Tibial nerve (tissue), 4 donors: Measurements from ENCODE around the gene ILDR2. TPM values are rescaled to one million over a fixed set of nuclear protein-coding genes. Genes with fewer than 3 reads are reported as not detected.
A peak's percentile ranks its signal among the peaks of the same experiment; 100 is the strongest.

ENCODE experiments used
- DNase-seq, 2 donors: peaks; one replicate each; pipeline ENCODE4 v3.0.0-alpha.2; 2019; ENCODE audit warnings: low spot score in 2 of 2
- H3K27ac ChIP-seq, 4 donors: fragments of 200-600 bp; sonication (generic) in 3 of 4; one replicate each; pipeline ENCODE4 v1.5.1; 2017 to 2019; ENCODE audit warnings: mild to moderate bottlenecking in 1 of 4
- H3K27me3 ChIP-seq, 2 donors: fragments of 200-600 bp; sonication (generic) in 1 of 2; one replicate each; pipeline versions ENCODE4 v1.5.1 to v1.6.0; 2017 to 2019
- H3K36me3 ChIP-seq, 3 donors: fragments of 200-600 bp; sonication (generic); one replicate each; pipeline ENCODE4 v1.5.1; 2018 to 2019
- H3K4me1 ChIP-seq, 4 donors: fragments of 200-600 bp; sonication (generic) in 3 of 4; one replicate each; pipeline ENCODE4 v1.5.1; 2017 to 2019
- H3K4me3 ChIP-seq, 4 donors: fragments of 200-600 bp; sonication (generic) in 3 of 4; one replicate each; pipeline ENCODE4 v1.5.1; 2017 to 2019; ENCODE audit warnings: mild to moderate bottlenecking in 1 of 4, moderate library complexity in 1 of 4
- H3K9me3 ChIP-seq, 4 donors: fragments of 200-600 bp; sonication (generic) in 3 of 4; one replicate each; pipeline ENCODE4 v1.5.1; 2017 to 2019
- CTCF ChIP-seq, 5 experiments: fragments of 200-600 bp in 3 of 5; fragments of 450-650 bp in 2 of 5; sonication (generic) in 3 of 5; IDR thresholded peaks; one replicate each; pipeline ENCODE4 v1.5.1; 2016 to 2019; ENCODE audit warnings: antibody characterized with exemption in 5 of 5, mild to moderate bottlenecking in 3 of 5, moderate library complexity in 2 of 5
- EP300 ChIP-seq, 2 donors: sonication (generic); formaldehyde crosslinking; IDR thresholded peaks; one replicate each; pipeline ENCODE4 v1.6.1; 2017; ENCODE audit warnings: antibody characterized with exemption in 2 of 2, mild to moderate bottlenecking in 1 of 2
- POLR2A ChIP-seq, 2 donors: fragments of 450-650 bp; IDR thresholded peaks; one replicate each; pipeline ENCODE4 v1.6.1; 2017; ENCODE audit warnings: antibody characterized with exemption in 2 of 2, mild to moderate bottlenecking in 2 of 2, moderate library complexity in 2 of 2
- WGBS, 2 donors: methylation state at CpG; one replicate each; pipeline ENCODE4 v1.1.5; 2018; 5-methylcytosine and 5-hydroxymethylcytosine counted together
- total RNA-seq, 4 donors: library from RNA; depleted of rRNA; stranded (reverse); fragments of >200 nt; gene quantifications; one replicate each; pipeline ENCODE4 v1.1.0, GENCODE V29; 2016

The ILDR2 gene
- total RNA-seq, 4 donors from 2014 or later, result 4.4 to 6.7 (median 5.7) TPM

- peaks cover 0 to 49% (median 11%) of the 10 kb centered on the region in 4 donors for H3K4me1 ChIP-seq
- no peaks in the 10 kb centered on the region for H3K9me3 ChIP-seq
- H3K27me3 ChIP-seq, result no peaks in the 10 kb centered on the region
- DNase-seq, result no peak
- peak overlapping the region in 3 of 4 donors; percentile 52 to 98 (median 94) for H3K27ac ChIP-seq
- peak overlapping the region; percentile 77 to 95 (median 92) for H3K4me3 ChIP-seq
- H3K36me3 ChIP-seq, result no peaks in the 10 kb centered on the region
- TF ChIP-seq CTCF (IDR thresholded peaks at IDR 0.05) (peak in 1 of 5 experiments; percentile 54), EP300 (IDR thresholded peaks at IDR 0.05) (no peak)
- WGBS, 2 donors, result 1 to 2% methylated on average over 7 of the region's 7 CpGs
These were observed 98.9 kb downstream of the ILDR2 start for GRCh38 chr1:166876540-166876838.

- no peaks in the 10 kb centered on the region for H3K36me3 ChIP-seq
- H3K4me3 ChIP-seq, result peak within 1 kb of the TSS; percentile 77 to 95 (median 92)
- no peaks in the 10 kb centered on the region for H3K27me3 ChIP-seq
- DNase-seq, result peak; percentile 98 to 99
- TF ChIP-seq POLR2A (IDR thresholded peaks at IDR 0.05), result peak; percentile 36 to 69
- peak; percentile 80 to 91 for TF ChIP-seq EP300 (IDR thresholded peaks at IDR 0.05)
- TF ChIP-seq CTCF (IDR thresholded peaks at IDR 0.05), result peak in 3 of 5 experiments; percentile 31 to 38 (median 37)
- 0 to 1% methylated on average over 43 to 67 of the region's 84 CpGs for WGBS, 2 donors
- H3K27ac ChIP-seq, result peak within 1 kb of the TSS; percentile 79 to 98 (median 95)
- H3K4me1 ChIP-seq, result peaks cover 0 to 55% (median 11%) of the 10 kb centered on the region in 4 donors
- no peaks in the 10 kb centered on the region for H3K9me3 ChIP-seq
These were observed 99.4 kb downstream of the ILDR2 start, which contains the start of gene TADA1 for GRCh38 chr1:166875734-166876539. TSS of gene TADA1 (minus strand) at chr1:166876264. CDS start at chr1:166876233, 31 bp downstream.

GRCh38 chr1:166875302-166875733, 100.0 kb downstream of the ILDR2 start:
- H3K4me1 ChIP-seq, result peaks cover 0 to 61% (median 14%) of the 10 kb centered on the region in 4 donors
- no peaks in the 10 kb centered on the region for H3K9me3 ChIP-seq
- H3K27me3 ChIP-seq, result no peaks in the 10 kb centered on the region
- 30 to 32% methylated on average over 8 of the region's 8 CpGs for WGBS, 2 donors
- H3K4me3 ChIP-seq, result peak overlapping the region; percentile 77 to 95 (median 92)
- no peaks in the 10 kb centered on the region for H3K36me3 ChIP-seq
- TF ChIP-seq EP300 (IDR thresholded peaks at IDR 0.05), result peak in 1 of 2 donors; percentile 9
- no peak for TF ChIP-seq CTCF (IDR thresholded peaks at IDR 0.05)
- H3K27ac ChIP-seq, result peak overlapping the region; percentile 79 to 98 (median 95)
- DNase-seq, result no peak

- H3K4me3 ChIP-seq, result no peak overlapping the region
- no peaks in the 10 kb centered on the region for H3K9me3 ChIP-seq
- H3K36me3 ChIP-seq, result no peaks in the 10 kb centered on the region
- peak overlapping the region in 1 of 4 donors; percentile 98 for H3K27ac ChIP-seq
- DNase-seq, result no peak
- H3K4me1 ChIP-seq, result peaks cover 0 to 68% (median 16%) of the 10 kb centered on the region in 4 donors
- no peaks in the 10 kb centered on the region for H3K27me3 ChIP-seq
- WGBS, 2 donors, result 90 to 92% methylated on average over 8 of the region's 8 CpGs
- no peak for TF ChIP-seq EP300 (IDR thresholded peaks at IDR 0.05)
- no peak for TF ChIP-seq POLR2A (IDR thresholded peaks at IDR 0.05)
- TF ChIP-seq CTCF (IDR thresholded peaks at IDR 0.05), result no peak
These were observed 100.9 kb downstream of the ILDR2 start for GRCh38 chr1:166874464-166874863.

GRCh38 chr1:166870584-166870983, 104.8 kb downstream of the ILDR2 start:
- TF ChIP-seq CTCF (IDR thresholded peaks at IDR 0.05) (no peak), POLR2A (IDR thresholded peaks at IDR 0.05) (no peak), EP300 (IDR thresholded peaks at IDR 0.05) (no peak)
- Histone ChIP-seq H3K9me3 (no peaks in the 10 kb centered on the region), H3K4me1 (peaks cover 0 to 79% (median 16%) of the 10 kb centered on the region in 4 donors), H3K27ac (peak overlapping the region in 3 of 4 donors; percentile 17 to 60 (median 57)), H3K36me3 (peaks cover 0 to 13% (median 5%) of the 10 kb centered on the region in 3 donors), H3K4me3 (no peak overlapping the region), H3K27me3 (no peaks in the 10 kb centered on the region)
- WGBS, 2 donors, result 89 to 92% methylated on average over 4 of the region's 4 CpGs
- no peak for DNase-seq
